Ovary (tissue), 3 donors: ENCODE data around the gene VWCE.

Experiments used
- POLR2A ChIP-seq: fragments of 450-650 bp; IDR thresholded peaks from one replicate; pipeline ENCODE4 v1.6.1; 2017; ENCODE audit warnings: antibody characterized with exemption, mild to moderate bottlenecking, moderate library complexity
- TF ChIP-seq, protein P1 (sequence below), 3 donors: fragments of 450-650 bp in 2 of 3; fragments of 200-600 bp in 1 of 3; IDR thresholded peaks; one replicate each; pipeline versions ENCODE4 v1.5.1 to v1.8.0; 2016 to 2022; ENCODE audit warnings: antibody characterized with exemption in 3 of 3, mild to moderate bottlenecking in 1 of 3
- donor health status: DM: no; HTN: no; CAD: no.

DNA sequence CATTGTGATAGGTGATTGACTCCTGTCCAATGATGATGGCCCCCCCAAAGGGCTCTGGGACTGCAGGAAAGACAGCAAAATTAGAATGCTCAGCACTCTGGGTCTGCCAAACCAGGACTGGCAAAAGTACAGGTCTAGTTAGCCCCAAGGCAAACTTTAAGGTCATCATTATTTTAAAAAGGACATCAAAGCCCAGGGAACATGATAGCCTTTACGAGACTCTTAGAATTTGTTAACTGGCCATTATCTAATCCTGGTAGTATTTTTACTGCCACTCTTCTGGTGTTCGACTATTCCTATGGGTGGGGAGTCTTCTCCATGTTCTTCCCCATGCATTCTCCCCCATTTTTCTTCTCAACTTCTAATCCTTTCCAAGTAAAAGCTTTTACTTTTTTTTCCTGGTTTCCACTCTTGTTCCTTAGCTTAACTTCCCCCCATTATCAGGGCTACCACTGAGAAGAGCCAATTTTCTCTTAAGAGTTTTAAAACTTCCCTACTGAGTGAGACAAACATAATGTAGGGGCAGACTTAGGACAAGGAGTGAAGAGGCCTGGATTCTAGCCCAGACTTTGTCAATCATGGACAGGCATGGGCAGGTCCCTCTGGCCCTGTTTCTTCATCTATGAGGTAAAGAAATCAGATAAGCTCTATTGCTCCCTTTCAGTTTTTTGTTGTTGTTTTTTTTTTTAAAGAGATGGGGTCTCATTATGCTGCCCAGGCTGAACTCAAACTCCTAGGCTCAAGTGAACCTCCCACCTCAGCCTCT is 30.7 kb upstream of the VWCE start:
- no peak for TF ChIP-seq POLR2A
- TF ChIP-seq, protein P1, sequence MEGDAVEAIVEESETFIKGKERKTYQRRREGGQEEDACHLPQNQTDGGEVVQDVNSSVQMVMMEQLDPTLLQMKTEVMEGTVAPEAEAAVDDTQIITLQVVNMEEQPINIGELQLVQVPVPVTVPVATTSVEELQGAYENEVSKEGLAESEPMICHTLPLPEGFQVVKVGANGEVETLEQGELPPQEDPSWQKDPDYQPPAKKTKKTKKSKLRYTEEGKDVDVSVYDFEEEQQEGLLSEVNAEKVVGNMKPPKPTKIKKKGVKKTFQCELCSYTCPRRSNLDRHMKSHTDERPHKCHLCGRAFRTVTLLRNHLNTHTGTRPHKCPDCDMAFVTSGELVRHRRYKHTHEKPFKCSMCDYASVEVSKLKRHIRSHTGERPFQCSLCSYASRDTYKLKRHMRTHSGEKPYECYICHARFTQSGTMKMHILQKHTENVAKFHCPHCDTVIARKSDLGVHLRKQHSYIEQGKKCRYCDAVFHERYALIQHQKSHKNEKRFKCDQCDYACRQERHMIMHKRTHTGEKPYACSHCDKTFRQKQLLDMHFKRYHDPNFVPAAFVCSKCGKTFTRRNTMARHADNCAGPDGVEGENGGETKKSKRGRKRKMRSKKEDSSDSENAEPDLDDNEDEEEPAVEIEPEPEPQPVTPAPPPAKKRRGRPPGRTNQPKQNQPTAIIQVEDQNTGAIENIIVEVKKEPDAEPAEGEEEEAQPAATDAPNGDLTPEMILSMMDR (IDR thresholded peaks at IDR 0.05), result no peak
